Astrocyte of the spinal cord (primary cell): Measurements from ENCODE around the gene TBC1D10B.

Experiments
- DNase-seq: peaks from one replicate; pipeline ENCODE4 v3.0.0; 2011; ENCODE audit warnings: low read depth, low spot score
- H3K4me3 ChIP-seq: 2 replicates; pipeline ENCODE4 v1.5.1; 2011; ENCODE audit warnings: low read depth, mild to moderate bottlenecking, low read length, moderate library complexity
- in situ Hi-C: cut with HindIII; loops from 2 replicates; pipeline ENCODE4 v1.10.0; 2017; ENCODE audit warnings: low sequenced_read_pairs
- TF ChIP-seq, protein P1 (sequence below): IDR thresholded peaks from 2 replicates; pipeline ENCODE4 v1.5.1; 2012; ENCODE audit warnings: low read depth, mild to moderate bottlenecking, low read length, inconsistent platforms

Gene TBC1D10B

GRCh38 chr16:30414159-30414558 lies 43.9 kb upstream of the TBC1D10B start:
- in situ Hi-C loops: no loop called here
- TF ChIP-seq, protein P1, sequence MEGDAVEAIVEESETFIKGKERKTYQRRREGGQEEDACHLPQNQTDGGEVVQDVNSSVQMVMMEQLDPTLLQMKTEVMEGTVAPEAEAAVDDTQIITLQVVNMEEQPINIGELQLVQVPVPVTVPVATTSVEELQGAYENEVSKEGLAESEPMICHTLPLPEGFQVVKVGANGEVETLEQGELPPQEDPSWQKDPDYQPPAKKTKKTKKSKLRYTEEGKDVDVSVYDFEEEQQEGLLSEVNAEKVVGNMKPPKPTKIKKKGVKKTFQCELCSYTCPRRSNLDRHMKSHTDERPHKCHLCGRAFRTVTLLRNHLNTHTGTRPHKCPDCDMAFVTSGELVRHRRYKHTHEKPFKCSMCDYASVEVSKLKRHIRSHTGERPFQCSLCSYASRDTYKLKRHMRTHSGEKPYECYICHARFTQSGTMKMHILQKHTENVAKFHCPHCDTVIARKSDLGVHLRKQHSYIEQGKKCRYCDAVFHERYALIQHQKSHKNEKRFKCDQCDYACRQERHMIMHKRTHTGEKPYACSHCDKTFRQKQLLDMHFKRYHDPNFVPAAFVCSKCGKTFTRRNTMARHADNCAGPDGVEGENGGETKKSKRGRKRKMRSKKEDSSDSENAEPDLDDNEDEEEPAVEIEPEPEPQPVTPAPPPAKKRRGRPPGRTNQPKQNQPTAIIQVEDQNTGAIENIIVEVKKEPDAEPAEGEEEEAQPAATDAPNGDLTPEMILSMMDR: no peak
- no peak overlapping the region for H3K4me3 ChIP-seq
- DNase-seq: no peak

DNA sequence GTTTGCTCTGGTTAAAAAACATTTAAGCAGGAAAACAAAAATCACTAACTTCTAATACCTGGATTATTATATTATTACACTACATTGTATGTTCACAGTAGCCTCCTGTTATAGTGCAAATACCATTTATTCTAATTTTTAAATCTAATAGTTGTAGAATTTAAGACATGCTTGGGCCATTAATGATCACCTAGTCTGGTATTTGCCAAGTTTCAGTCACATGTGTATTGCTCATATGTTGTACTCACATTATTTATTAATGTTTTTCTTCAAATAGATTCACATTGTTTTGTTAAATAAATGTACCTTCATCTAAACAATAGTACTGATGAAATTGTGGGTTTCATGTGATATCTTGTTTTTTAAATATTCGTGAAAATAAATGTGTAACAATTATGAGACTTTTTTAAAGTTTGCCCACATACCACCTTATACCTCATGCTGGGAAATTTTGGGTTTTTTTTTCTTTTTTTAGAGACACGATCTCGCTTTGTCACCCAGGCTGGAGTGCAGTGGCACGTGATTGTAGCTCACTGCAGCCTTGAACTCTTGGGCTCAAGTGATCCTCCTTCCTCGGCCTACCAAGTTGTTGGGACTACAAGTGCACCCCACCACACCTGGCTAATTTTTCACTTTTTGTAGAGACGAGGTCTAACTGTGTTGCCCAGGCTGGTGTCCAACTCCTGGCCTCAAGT lies 43.0 kb upstream of the TBC1D10B start:
- TF ChIP-seq, protein P1: no peak

GRCh38 chr16:30409125-30410060 lies 39.1 kb upstream of the TBC1D10B start:
- TF ChIP-seq, protein P1: peak; percentile 97
- H3K4me3 ChIP-seq: no peak overlapping the region
- in situ Hi-C loops: no loop called here
- peak; percentile 84 for DNase-seq

More for the DNA sequence above, 43.0 kb upstream of the TBC1D10B start:
- no peak for DNase-seq
- no peak overlapping the region for H3K4me3 ChIP-seq
- in situ Hi-C loops: no loop called here

DNA sequence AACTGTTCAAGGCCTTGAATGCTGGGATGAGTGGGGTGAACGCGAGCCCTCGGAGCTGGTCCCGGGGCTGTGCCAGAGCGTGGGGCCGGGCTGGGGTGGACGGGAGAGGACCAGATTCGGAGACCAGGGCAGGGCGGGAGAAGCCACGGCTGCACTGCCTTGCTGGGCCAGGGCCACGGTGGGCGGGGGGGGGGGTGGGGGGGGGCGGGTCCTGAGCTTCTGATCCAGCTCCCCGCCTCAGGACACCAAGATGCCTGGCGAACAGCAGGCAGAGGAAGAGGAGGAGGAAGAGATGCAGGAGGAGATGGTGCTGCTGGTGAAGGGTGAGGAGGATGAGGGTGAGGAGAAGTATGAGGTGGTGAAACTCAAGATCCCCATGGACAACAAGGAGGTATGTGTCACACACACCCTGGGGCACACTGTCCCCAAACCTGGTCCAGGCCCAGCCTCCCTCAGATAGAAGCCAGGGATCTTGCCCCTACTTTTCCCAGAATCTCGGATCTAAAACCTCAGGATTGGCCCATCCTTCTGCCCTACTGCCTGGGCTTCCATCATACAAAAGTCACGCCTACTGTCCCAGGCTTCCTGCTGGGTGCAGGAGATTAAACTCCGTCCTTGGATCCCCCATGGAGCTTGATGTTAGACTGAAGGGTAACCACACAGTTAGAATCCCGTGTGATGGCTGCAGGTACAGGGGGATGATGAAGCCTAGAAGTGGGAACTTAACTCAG lies 37.7 kb upstream of the TBC1D10B start:
- peak overlapping the region; percentile 75 for H3K4me3 ChIP-seq
- TF ChIP-seq, protein P1: no peak
- in situ Hi-C loops: no loop called here
- DNase-seq: no peak

- DNase-seq: peak; percentile 88
- peak within 1 kb of the TSS; percentile 75 for H3K4me3 ChIP-seq
- in situ Hi-C loops: no loop called here
- TF ChIP-seq, protein P1: no peak
These were observed 37.0 kb upstream of the TBC1D10B start, which contains the start of gene ZNF771 for GRCh38 chr16:30407102-30407803. TSS of gene ZNF771 (plus strand) at chr16:30407606. CDS start at chr16:30408054, 448 bp downstream.

- TF ChIP-seq, protein P1: no peak
- in situ Hi-C loops: no loop called here
- peak overlapping the region; percentile 75 for H3K4me3 ChIP-seq
- DNase-seq: no peak
These were observed 36.5 kb upstream of the TBC1D10B start for GRCh38 chr16:30406795-30407101.
